Stimulated activated CD8-positive, alpha-beta memory T cell treated with anti-CD3 and anti-CD28 coated beads, Interleukin-2, amount 100 ng/mL, for 48 hours (primary cell): Measurements from ENCODE around the gene CRTC2.

Experiments used
- DNase-seq, 2 donors: peaks; one replicate each; pipeline ENCODE4 v3.0.0-alpha.2; 2020; ENCODE audit warnings: low read depth in 2 of 2

The CRTC2 gene

GRCh38 chr1:153976819-153977249 lies 18.4 kb upstream of the CRTC2 start:
- DNase-seq, result no peak

- no peak for DNase-seq
Observed at GRCh38 chr1:153973525-153973924, 15.1 kb upstream of the CRTC2 start.

- DNase-seq, result no peak
Observed at GRCh38 chr1:153973071-153973470, 14.7 kb upstream of the CRTC2 start.

GRCh38 chr1:153970346-153970745 lies 11.9 kb upstream of the CRTC2 start:
- DNase-seq, result no peak

GRCh38 chr1:153968972-153969371 lies 10.6 kb upstream of the CRTC2 start:
- no peak for DNase-seq

- no peak for DNase-seq
Observed at GRCh38 chr1:153968408-153968807, 10.0 kb upstream of the CRTC2 start.

GRCh38 chr1:153968000-153968363 lies 9.6 kb upstream of the CRTC2 start:
- DNase-seq, result no peak

GRCh38 chr1:153967107-153967999 lies 8.9 kb upstream of the CRTC2 start, which contains the start of gene CREB3L4:
TSS of gene CREB3L4 (plus strand) at chr1:153967902. CDS start at chr1:153968526, 624 bp downstream.
- DNase-seq, result peak; percentile 61 to 73

- DNase-seq, result no peak
Observed at GRCh38 chr1:153963850-153964331, 5.5 kb upstream of the CRTC2 start.

GRCh38 chr1:153963030-153963849 lies 4.8 kb upstream of the CRTC2 start, which contains the start of gene SLC39A1:
TSS of gene SLC39A1 (minus strand) at chr1:153963537. CDS start at chr1:153962715, 822 bp downstream.
- DNase-seq, result peak; percentile 95 to 96

GRCh38 chr1:153962088-153963029 lies 3.9 kb upstream of the CRTC2 start:
- DNase-seq, result no peak

- no peak for DNase-seq
Observed at GRCh38 chr1:153961421-153961820, 3.0 kb upstream of the CRTC2 start.

- no peak for DNase-seq
Observed at GRCh38 chr1:153960206-153960605, 1.8 kb upstream of the CRTC2 start.

GRCh38 chr1:153959454-153959853 lies 1.0 kb upstream of the CRTC2 start:
- DNase-seq, result no peak

- no peak for DNase-seq
Observed at GRCh38 chr1:153958961-153959260, 499 bp upstream of the CRTC2 start.

- DNase-seq, result no peak
Observed at GRCh38 chr1:153957744-153958110, 685 bp downstream of the CRTC2 start.

GRCh38 chr1:153956997-153957715 lies 1.3 kb downstream of the CRTC2 start:
- DNase-seq, result no peak

GRCh38 chr1:153954826-153955225 lies 3.6 kb downstream of the CRTC2 start:
- no peak for DNase-seq

GRCh38 chr1:153953859-153954365 lies 4.5 kb downstream of the CRTC2 start:
- DNase-seq, result no peak

- no peak for DNase-seq
Observed at GRCh38 chr1:153951801-153952200, 6.6 kb downstream of the CRTC2 start.

GRCh38 chr1:153951183-153951582 lies 7.2 kb downstream of the CRTC2 start:
- DNase-seq, result no peak
